Measurements from ENCODE around the gene NPDC1. TPM values are rescaled to one million over a fixed set of nuclear protein-coding genes. Genes with fewer than 3 reads are reported as not detected.

NPDC1 gene
- total RNA-seq, 1 donor from 2014 or later = 36.0 TPM

DNA sequence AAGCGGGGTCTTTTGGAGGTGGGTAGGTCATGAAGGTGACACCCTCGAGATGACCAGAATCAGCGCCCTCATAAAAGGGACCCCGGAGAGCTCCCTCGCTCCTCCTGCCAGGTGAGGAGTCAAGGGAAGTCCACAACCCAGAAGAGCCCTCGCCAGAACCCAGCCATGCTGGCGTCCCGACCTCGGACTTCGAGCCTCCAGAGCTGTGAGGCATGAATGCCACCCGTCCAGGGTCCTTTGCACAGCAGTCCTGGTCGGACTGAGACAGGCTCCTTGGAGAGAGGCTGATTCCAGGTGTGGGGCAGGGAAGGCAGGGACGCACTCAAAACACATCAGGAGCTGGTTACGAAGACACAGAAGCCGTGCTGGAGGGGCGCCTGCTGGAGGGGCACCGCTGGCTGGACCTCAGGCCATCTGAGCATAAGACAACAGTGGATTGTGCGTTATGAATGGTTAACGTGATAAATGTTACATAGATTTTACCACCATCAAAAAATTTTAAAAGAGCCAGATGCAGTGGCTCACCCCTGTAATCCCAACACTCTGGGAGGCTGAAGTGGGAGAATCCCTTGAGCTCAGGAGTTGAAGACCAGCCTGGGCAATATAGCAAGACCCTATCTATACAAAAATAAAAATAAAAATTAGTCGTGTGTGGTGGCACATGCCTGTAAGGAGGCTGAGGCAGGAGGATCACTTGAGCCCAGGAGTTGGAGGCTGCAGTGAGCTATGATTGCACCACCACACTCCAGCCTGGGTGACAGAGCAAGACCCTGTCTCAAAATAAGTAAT lies 43.9 kb downstream of the NPDC1 start:
- H3K36me3 Mint-ChIP-seq (ENCODE audit: low read depth) = no peaks in the 10 kb centered on the region
- H3K9me3 Mint-ChIP-seq = no peaks in the 10 kb centered on the region
- no peak overlapping the region for H3K27ac Mint-ChIP-seq
- intact Hi-C loops (cut with micrococcal nuclease) = loop anchor here (2.0 kb wide), 1 partner anchor 33 kb away; no protein-coding TSS in a partner anchor
- H3K4me1 Mint-ChIP-seq (ENCODE audit: low read depth) = peaks cover 21% of the 10 kb centered on the region
- no peak for DNase-seq (ENCODE audit: low spot score)
- H3K4me3 Mint-ChIP-seq (ENCODE audit: low read depth) = no peak overlapping the region
- H3K27me3 Mint-ChIP-seq (ENCODE audit: low read depth) = peaks cover 3% of the 10 kb centered on the region

DNA sequence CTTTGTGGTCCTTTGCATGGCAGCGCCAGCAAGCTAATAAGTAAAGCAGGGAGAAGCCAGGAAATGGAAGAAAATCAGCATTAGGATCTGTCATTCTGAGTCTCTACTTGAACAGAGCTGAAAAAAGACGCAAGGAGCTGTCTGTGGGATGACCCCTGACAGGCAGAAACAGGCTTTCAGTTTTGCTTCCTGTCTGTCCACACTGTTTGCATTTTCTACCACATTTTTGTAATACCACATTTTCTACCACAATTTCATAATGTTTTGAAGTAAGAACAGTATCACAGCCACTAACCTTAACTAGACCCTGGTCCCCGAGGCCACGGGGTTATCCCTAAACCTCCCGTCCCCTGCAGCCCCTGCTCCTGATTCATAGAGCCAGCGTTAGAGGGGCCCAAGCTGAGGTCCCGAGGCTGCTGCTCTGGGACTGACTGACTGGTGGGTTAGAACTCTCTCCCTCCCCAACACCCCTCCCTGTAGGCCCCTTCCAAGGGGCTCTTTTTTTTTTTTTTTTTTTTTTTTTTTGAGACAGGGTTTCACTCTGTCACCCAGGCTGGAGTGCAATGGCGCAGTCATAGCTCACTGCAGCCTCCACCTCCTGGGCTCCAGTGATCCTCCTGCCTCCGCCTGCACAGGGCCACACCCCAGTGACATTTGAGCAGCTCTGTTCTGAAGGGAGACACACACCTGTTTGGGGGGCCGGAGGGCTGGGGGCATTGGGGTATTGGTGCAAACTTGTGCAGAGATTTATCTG lies 45.6 kb downstream of the NPDC1 start:
- intact Hi-C loops (cut with micrococcal nuclease) = loop anchor here (2.0 kb wide), 1 partner anchor 34 kb away; no protein-coding TSS in a partner anchor
- Mint-ChIP-seq H3K9me3 (no peaks in the 10 kb centered on the region), H3K36me3 (ENCODE audit: low read depth) (no peaks in the 10 kb centered on the region), H3K27me3 (ENCODE audit: low read depth) (peaks cover 3% of the 10 kb centered on the region), H3K27ac (peak overlapping the region; percentile 55), H3K4me1 (ENCODE audit: low read depth) (peaks cover 23% of the 10 kb centered on the region), H3K4me3 (ENCODE audit: low read depth) (no peak overlapping the region)
- DNase-seq (ENCODE audit: low spot score) = peak; percentile 27

DNA sequence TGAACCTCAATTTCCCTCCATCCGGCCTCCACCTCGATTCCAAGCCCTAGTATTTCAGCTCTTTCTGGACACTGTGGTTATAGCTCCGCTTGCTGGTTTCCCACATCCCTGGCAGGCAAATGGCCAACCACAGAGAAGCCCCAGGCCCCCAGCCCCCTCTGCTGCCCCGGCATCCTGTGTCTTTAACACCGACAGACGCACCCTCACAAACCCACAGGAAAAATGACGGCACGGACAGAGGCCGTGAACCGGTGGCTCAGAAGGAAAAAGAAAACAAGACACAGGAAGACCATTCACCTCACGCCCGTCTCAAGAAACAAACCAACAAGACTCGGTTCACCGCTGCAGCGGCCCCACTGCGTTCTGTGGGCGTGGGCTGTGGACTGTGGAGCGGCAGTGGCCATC lies 48.1 kb downstream of the NPDC1 start:
- H3K27me3 Mint-ChIP-seq (ENCODE audit: low read depth) = peaks cover 3% of the 10 kb centered on the region
- peaks cover 10% of the 10 kb centered on the region for H3K36me3 Mint-ChIP-seq (ENCODE audit: low read depth)
- peaks cover 29% of the 10 kb centered on the region for H3K4me1 Mint-ChIP-seq (ENCODE audit: low read depth)
- no peaks in the 10 kb centered on the region for H3K9me3 Mint-ChIP-seq
- H3K4me3 Mint-ChIP-seq (ENCODE audit: low read depth) = no peak overlapping the region
- peak overlapping the region; percentile 1 for H3K27ac Mint-ChIP-seq
- intact Hi-C loops (cut with micrococcal nuclease) = no loop called here
- no peak for DNase-seq (ENCODE audit: low spot score)

DNA sequence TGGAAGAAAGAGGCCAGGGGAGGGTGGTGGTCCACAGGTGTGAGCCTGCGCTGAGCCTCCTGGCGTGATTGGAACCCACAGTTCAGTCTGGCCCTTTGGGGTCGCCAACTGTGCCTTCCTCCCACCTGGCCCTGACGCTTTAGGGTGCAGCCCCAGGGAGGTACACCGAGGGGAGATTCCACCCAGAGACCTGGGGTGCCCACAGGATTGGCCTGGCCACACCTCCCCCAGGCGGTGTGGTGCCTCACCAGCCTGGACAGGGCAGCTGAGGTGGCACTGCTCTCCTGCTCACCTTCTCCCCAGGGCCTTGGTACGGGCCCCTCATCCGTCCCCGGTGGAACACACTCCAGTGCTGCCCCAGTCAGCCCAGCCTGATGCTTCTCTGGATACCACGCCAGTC lies 48.6 kb downstream of the NPDC1 start:
- H3K27me3 Mint-ChIP-seq (ENCODE audit: low read depth) = peaks cover 3% of the 10 kb centered on the region
- no peak for DNase-seq (ENCODE audit: low spot score)
- H3K9me3 Mint-ChIP-seq = no peaks in the 10 kb centered on the region
- H3K27ac Mint-ChIP-seq = peak overlapping the region; percentile 1
- peaks cover 10% of the 10 kb centered on the region for H3K36me3 Mint-ChIP-seq (ENCODE audit: low read depth)
- intact Hi-C loops (cut with micrococcal nuclease) = no loop called here
- H3K4me1 Mint-ChIP-seq (ENCODE audit: low read depth) = peaks cover 29% of the 10 kb centered on the region
- no peak overlapping the region for H3K4me3 Mint-ChIP-seq (ENCODE audit: low read depth)

DNA sequence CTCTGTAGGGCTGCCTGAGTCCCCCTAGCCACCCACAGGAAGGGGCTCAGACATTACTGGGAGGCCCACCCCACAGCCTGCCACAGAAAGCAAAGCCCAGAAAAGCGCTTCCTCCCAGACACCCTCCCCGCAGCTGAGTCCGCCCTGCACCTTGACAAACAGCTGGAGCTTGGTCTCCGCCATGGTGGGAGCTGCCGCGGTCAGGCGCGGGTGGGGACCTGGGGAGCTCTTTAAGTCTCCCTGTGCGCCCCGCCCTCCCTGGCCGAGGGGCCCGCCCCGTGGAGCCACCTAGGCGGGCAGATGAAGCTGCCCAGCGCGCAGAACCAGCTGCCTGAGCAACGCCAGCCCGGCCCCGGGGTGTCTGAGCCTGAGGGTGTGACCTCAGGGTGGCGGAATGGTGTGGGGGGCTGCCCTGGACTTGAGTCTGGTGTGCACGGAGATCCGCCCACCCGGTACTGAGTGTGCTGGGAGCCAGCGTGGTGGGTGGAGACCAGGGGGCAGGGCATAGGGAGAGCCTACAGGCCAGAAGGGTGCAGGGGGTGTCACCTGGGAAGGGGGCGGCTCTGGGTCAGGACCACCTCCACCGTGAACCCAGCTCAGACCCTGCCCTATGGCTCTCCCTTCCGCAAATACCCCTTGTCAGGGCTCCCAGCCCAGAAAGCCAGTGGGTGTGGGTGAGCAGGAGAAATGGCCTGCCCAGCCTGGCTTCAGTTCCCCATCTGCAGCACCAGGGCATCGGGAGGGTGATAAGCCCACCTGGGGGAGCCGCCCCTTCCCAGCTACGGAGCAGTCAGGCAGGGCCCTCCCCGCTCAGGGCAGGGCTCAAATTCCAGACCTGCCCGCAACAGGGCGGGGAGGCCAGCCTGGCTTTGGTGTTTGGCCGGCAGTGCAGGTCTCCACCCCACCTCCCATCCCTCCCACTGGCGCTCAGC lies 49.4 kb downstream of the NPDC1 start, which contains the start of gene CLIC3:
CLIC3 (minus strand) TSS at position 208 of the 932 bp plus-strand sequence; CDS start at position 183, 25 bp downstream.
- peaks cover 10% of the 10 kb centered on the region for H3K36me3 Mint-ChIP-seq (ENCODE audit: low read depth)
- H3K27ac Mint-ChIP-seq = no peak within 1 kb of the TSS
- intact Hi-C loops (cut with micrococcal nuclease) = no loop called here
- no peaks in the 10 kb centered on the region for H3K27me3 Mint-ChIP-seq (ENCODE audit: low read depth)
- no peaks in the 10 kb centered on the region for H3K9me3 Mint-ChIP-seq
- no peak within 1 kb of the TSS for H3K4me3 Mint-ChIP-seq (ENCODE audit: low read depth)
- no peak for DNase-seq (ENCODE audit: low spot score)
- H3K4me1 Mint-ChIP-seq (ENCODE audit: low read depth) = peaks cover 30% of the 10 kb centered on the region

DNA sequence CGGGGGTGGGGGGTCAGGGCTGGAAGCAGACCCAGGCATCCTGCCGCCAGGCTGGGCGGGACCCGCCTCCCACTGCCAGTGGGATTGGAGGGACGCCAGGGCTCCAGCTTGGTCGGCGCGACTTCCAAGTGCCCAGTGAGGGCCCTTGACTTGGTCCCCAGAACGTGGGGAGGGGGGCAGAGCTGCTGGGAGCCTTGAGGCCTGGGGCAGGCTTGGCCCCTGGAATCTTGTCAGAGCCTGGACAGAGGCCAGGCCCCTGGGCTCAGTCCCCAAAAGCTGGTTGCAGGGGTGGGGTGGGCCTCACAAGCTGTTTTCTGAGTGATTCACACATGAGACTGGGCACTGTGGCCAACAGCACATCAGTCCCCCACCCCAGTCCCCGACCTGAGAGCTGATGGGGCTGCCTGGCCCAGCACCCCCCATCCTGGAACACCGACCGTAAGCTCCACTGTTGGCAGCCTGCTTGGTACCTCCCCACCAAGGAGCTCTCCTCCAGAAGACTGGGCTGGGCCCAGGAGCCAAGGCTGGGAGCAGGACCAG lies 50.1 kb downstream of the NPDC1 start:
- intact Hi-C loops (cut with micrococcal nuclease) = no loop called here
- H3K4me1 Mint-ChIP-seq (ENCODE audit: low read depth) = peaks cover 31% of the 10 kb centered on the region
- no peak for DNase-seq (ENCODE audit: low spot score)
- no peak overlapping the region for H3K27ac Mint-ChIP-seq
- H3K9me3 Mint-ChIP-seq = no peaks in the 10 kb centered on the region
- no peaks in the 10 kb centered on the region for H3K27me3 Mint-ChIP-seq (ENCODE audit: low read depth)
- no peak overlapping the region for H3K4me3 Mint-ChIP-seq (ENCODE audit: low read depth)
- peaks cover 10% of the 10 kb centered on the region for H3K36me3 Mint-ChIP-seq (ENCODE audit: low read depth)

DNA sequence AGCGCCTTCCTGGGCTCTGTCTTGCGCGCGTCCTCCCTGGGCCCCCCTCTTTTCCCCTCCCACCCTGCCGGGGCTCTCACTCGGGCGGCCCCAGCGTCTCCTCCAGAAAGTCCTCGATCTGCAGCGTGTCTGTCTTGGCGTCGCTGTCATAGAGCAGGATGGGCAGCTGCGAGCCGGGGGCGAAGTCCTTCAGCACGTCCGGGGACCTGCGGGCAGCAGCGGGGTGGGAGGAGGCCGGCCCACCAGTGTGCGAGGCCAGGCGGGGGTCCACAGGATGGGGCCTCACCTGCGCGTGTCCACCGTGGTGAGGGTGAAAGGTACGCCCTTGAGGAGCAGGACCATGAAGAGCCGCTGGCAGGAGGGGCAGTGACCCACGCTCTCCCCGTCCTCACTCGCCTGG lies 50.6 kb downstream of the NPDC1 start:
- H3K27ac Mint-ChIP-seq = no peak overlapping the region
- H3K4me1 Mint-ChIP-seq (ENCODE audit: low read depth) = peaks cover 27% of the 10 kb centered on the region
- intact Hi-C loops (cut with micrococcal nuclease) = no loop called here

DNA sequence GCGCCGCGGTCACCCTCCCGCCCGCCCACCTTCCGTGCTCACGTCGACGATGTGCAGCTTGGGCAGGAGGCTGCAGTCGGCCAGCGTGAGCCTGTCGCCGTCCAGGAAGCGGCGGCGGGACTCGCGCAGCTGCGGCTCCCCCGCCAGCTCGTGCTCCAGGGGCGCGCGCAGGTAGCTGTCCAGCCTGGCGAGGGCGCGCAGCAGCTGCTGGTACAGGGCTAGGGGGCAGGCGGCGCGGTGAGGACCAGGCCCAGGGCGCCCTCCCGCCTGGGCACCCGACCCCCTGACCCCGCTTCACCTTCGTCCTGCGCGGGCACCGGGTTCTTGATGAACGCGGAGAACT lies 51.1 kb downstream of the NPDC1 start:
- H3K4me3 Mint-ChIP-seq (ENCODE audit: low read depth) = no peak overlapping the region

More for the DNA sequence above, 50.6 kb downstream of the NPDC1 start:
- no peak for DNase-seq (ENCODE audit: low spot score)
- H3K4me3 Mint-ChIP-seq (ENCODE audit: low read depth) = no peak overlapping the region
- H3K36me3 Mint-ChIP-seq (ENCODE audit: low read depth) = peaks cover 10% of the 10 kb centered on the region
- no peaks in the 10 kb centered on the region for H3K9me3 Mint-ChIP-seq
- H3K27me3 Mint-ChIP-seq (ENCODE audit: low read depth) = no peaks in the 10 kb centered on the region

DNA sequence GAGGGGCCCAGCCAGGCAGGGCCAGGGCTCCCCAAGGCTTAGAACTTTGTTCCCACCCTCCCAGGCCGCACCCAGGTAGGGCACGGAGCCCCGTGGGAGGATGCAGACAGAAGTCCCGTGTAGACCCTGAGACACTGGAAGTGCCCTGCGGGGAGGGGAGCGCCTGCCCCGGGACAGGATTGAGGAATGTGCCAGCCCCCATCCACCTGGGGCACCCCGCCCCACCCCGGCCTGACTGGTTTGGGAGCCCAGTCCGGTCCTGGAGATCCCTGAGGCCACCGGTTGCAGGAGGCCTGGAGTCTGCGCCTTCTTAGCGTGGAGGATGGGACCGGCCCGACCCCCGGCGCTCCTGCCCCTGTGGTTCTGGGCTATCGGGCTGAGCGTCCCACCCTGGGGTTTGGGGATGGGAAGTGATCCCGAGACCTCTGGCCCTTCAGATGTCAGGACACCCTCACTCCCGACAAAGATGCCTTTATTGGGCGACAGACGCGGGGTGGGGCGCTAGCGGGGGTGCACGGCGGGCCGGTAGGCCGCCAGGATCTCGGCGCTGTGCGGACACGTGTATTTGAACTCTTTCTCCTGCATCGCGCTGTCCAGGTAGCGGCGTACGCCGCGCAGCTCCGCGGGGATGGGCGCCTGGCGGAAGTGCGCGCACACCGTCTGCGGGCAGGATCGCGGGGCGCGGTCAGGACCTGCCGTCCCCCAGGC lies 51.6 kb downstream of the NPDC1 start:
- intact Hi-C loops (cut with micrococcal nuclease) = loop anchor here (5.0 kb wide), 1 partner anchor 33 kb away; the partner anchor contains the start of gene ABCA2
- H3K27me3 Mint-ChIP-seq (ENCODE audit: low read depth) = peaks cover 8% of the 10 kb centered on the region
- H3K36me3 Mint-ChIP-seq (ENCODE audit: low read depth) = peaks cover 10% of the 10 kb centered on the region
- H3K9me3 Mint-ChIP-seq = no peaks in the 10 kb centered on the region
- peaks cover 22% of the 10 kb centered on the region for H3K4me1 Mint-ChIP-seq (ENCODE audit: low read depth)
- peak overlapping the region; percentile 83 for H3K4me3 Mint-ChIP-seq (ENCODE audit: low read depth)
- H3K27ac Mint-ChIP-seq = no peak overlapping the region
- DNase-seq (ENCODE audit: low spot score) = no peak

More for the DNA sequence above, 51.1 kb downstream of the NPDC1 start:
- intact Hi-C loops (cut with micrococcal nuclease) = loop anchor here (5.0 kb wide), 1 partner anchor 32 kb away; the partner anchor contains the start of gene ABCA2
- peaks cover 3% of the 10 kb centered on the region for H3K27me3 Mint-ChIP-seq (ENCODE audit: low read depth)
- H3K4me1 Mint-ChIP-seq (ENCODE audit: low read depth) = peaks cover 22% of the 10 kb centered on the region
- H3K9me3 Mint-ChIP-seq = no peaks in the 10 kb centered on the region
- peaks cover 10% of the 10 kb centered on the region for H3K36me3 Mint-ChIP-seq (ENCODE audit: low read depth)
- H3K27ac Mint-ChIP-seq = no peak overlapping the region
- DNase-seq (ENCODE audit: low spot score) = no peak

DNA sequence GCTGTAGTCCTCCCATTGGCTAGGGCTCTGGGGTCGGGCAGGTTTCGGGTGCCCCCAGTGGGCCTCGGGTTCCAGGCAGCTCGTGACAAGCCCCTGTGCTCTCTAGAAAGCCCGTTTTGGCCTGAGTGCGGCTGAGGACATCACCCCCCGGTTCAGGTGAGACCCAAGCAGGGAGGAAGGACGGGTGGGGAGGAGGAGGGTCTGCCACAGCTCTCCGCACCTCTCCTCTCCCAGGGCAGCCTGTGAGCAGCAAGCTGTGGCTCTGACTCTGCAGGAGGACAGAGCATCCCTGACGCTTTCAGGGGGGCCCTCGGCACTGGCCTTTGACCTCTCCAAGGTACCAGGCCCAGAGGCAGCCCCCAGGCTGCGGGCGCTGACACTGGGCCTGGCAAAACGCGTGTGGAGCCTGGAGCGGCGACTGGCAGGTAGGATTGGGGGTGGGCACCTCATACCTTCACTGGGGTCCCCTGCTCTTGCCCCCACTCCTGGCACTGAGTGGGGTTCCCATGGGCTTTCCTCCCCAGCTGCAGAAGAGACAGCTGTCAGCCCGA lies 53.1 kb downstream of the NPDC1 start:
- Mint-ChIP-seq H3K27ac (peak overlapping the region; percentile 77), H3K4me1 (ENCODE audit: low read depth) (peaks cover 14% of the 10 kb centered on the region), H3K36me3 (ENCODE audit: low read depth) (peaks cover 10% of the 10 kb centered on the region), H3K4me3 (ENCODE audit: low read depth) (peak overlapping the region; percentile 83), H3K9me3 (no peaks in the 10 kb centered on the region), H3K27me3 (ENCODE audit: low read depth) (peaks cover 12% of the 10 kb centered on the region)
- no peak for DNase-seq (ENCODE audit: low spot score)
- intact Hi-C loops (cut with micrococcal nuclease) = loop anchor here (1.0 to 5.0 kb wide), 3 partner anchors 34 to 202 kb away; partner anchors contain the start of genes ABCA2 and TMEM141
